ENCODE results near the gene CSRNP2.

Gene CSRNP2

DNA sequence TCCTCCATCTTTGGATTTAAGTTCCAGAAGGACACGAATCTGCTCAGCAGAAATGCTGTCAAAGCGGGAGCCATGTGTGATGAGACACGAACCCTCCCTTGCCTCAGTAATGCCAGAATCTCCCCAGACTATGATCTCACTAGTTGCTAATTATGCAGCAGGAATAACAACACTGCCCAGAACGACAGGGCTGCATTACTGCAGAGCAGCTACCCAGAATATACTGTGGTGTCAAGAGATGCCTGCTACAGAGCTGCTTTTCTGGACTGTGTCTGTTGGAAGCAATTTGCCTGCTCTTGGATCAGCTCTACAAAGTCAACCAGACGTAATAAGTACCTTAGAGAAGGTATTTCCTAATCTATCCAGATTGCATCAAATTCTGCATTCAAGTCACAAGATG, 5.5 kb downstream of the CSRNP2 start:
- Histone ChIP-seq H3K27me3 (ENCODE audit: insufficient read depth, low read depth) (no peaks in the 10 kb centered on the region; the same call in 1 of the 2 replicates), H3K4me2 (no peak overlapping the region), H3K36me3 (ENCODE audit: insufficient read depth) (no peaks in the 10 kb centered on the region), H3K4me3 (IDR thresholded peaks at IDR 0.05; ENCODE audit: insufficient read depth, low read depth, low read length) (no peak overlapping the region), H3K79me2 (ENCODE audit: insufficient read depth, low read depth) (no peaks in the 10 kb centered on the region), H3K27ac (no peak overlapping the region), H3K4me1 (ENCODE audit: low read depth, poor library complexity, severe bottlenecking) (peaks cover 9% of the 10 kb centered on the region), H2AFZ (ENCODE audit: low read depth) (no peak overlapping the region), H3K9ac (no peak overlapping the region), H4K20me1 (ENCODE audit: insufficient read depth) (no peaks in the 10 kb centered on the region)
- TF ChIP-seq, protein P1, sequence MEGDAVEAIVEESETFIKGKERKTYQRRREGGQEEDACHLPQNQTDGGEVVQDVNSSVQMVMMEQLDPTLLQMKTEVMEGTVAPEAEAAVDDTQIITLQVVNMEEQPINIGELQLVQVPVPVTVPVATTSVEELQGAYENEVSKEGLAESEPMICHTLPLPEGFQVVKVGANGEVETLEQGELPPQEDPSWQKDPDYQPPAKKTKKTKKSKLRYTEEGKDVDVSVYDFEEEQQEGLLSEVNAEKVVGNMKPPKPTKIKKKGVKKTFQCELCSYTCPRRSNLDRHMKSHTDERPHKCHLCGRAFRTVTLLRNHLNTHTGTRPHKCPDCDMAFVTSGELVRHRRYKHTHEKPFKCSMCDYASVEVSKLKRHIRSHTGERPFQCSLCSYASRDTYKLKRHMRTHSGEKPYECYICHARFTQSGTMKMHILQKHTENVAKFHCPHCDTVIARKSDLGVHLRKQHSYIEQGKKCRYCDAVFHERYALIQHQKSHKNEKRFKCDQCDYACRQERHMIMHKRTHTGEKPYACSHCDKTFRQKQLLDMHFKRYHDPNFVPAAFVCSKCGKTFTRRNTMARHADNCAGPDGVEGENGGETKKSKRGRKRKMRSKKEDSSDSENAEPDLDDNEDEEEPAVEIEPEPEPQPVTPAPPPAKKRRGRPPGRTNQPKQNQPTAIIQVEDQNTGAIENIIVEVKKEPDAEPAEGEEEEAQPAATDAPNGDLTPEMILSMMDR (conservative IDR thresholded peaks at IDR 0.05; ENCODE audit: low read depth, low read length), result no peak

DNA sequence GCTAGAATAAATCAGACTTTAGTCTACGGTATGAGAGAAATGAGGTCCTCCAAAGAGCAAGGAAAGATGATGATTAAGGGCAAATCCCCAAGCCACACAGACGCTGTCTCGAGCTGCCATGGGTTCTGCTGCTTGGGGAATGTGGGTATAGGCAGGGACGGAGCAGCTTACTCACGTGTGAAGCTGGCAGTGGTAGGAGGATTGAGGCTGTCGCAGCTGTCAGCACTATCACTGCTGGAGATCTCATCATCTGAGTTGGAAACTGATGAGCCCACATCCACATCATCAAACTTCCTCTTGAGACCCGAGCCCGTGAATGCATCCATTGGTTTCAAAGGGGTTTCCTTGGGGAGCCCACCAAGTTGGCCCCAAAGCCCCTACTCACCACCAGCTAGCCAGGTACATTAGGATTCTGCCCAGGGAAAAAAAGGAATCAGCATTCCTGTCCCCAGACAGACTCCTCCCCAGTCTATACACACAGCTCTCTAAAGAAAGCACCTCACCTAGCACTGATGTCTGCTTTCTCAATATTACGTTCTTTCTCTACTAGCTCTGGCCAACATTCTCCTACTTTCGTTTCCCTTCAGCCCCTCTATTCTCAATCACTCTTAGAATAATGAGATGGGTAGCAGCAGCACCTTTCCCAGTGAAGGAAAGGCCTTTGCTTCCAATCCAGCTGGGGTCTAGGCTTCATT, 7.0 kb downstream of the CSRNP2 start:
- no peak overlapping the region for H2AFZ ChIP-seq (ENCODE audit: low read depth)
- no peak overlapping the region for H3K4me2 ChIP-seq
- H4K20me1 ChIP-seq (ENCODE audit: insufficient read depth), result no peaks in the 10 kb centered on the region
- H3K79me2 ChIP-seq (ENCODE audit: insufficient read depth, low read depth), result no peaks in the 10 kb centered on the region
- no peak overlapping the region for H3K9ac ChIP-seq
- TF ChIP-seq, protein P1 (conservative IDR thresholded peaks at IDR 0.05; ENCODE audit: low read depth, low read length), result no peak
- H3K36me3 ChIP-seq (ENCODE audit: insufficient read depth), result no peaks in the 10 kb centered on the region
- no peaks in the 10 kb centered on the region for H3K4me1 ChIP-seq (ENCODE audit: low read depth, poor library complexity, severe bottlenecking)
- no peak overlapping the region for H3K27ac ChIP-seq
- H3K27me3 ChIP-seq (ENCODE audit: insufficient read depth, low read depth), result no peaks in the 10 kb centered on the region
- no peak overlapping the region for H3K4me3 ChIP-seq (IDR thresholded peaks at IDR 0.05; ENCODE audit: insufficient read depth, low read depth, low read length)

DNA sequence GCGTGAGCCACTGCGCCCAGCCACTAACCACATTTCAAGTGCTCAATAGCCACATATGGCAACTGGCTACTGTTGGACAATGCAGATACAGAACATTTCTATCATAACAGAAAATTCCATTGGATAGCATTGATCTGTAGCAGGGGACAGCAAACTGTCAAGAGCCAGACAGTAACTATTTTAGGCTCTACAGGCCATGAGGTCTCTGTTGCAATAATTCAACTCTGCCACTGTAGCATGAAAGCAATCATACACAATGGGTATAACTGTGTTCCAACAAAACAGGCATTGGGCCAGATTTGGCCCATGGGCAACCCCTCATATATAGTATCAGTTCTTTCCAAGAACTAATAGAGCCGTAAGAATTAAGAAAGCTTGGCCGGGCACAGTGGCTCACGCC, 8.0 kb downstream of the CSRNP2 start:
- Histone ChIP-seq H3K79me2 (ENCODE audit: insufficient read depth, low read depth) (no peaks in the 10 kb centered on the region), H3K36me3 (ENCODE audit: insufficient read depth) (no peaks in the 10 kb centered on the region)

DNA sequence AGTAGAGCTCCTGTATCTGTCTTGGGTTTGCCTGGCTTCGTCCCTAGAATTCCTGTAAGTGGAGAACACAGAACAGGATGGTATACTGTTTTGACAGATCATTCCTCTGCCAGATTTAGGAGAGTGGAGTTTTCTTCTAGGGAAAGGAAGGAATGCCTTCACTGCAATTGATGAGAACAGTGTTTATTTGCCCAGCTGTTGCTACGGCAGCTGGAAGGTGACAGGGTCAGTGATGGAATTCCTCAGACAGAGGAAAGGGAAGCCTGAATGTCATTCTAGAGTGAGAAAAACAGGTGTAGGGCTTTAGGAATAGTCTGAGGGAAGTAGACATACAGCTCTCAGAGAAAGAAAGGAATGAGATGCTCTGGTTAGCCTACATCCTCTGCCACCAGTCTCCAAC, 11.7 kb downstream of the CSRNP2 start:
- TF ChIP-seq, protein P1 (conservative IDR thresholded peaks at IDR 0.05; ENCODE audit: low read depth, low read length), result no peak
- Histone ChIP-seq H3K4me2 (no peak overlapping the region), H3K4me1 (ENCODE audit: low read depth, poor library complexity, severe bottlenecking) (peaks cover 13% of the 10 kb centered on the region), H2AFZ (ENCODE audit: low read depth) (no peak overlapping the region), H3K79me2 (ENCODE audit: insufficient read depth, low read depth) (no peaks in the 10 kb centered on the region), H3K27ac (no peak overlapping the region), H3K36me3 (ENCODE audit: insufficient read depth) (no peaks in the 10 kb centered on the region), H3K9ac (no peak overlapping the region), H3K4me3 (IDR thresholded peaks at IDR 0.05; ENCODE audit: insufficient read depth, low read depth, low read length) (no peak overlapping the region), H4K20me1 (ENCODE audit: insufficient read depth) (no peaks in the 10 kb centered on the region), H3K27me3 (ENCODE audit: insufficient read depth, low read depth) (no peaks in the 10 kb centered on the region)

More for the DNA sequence above, 8.0 kb downstream of the CSRNP2 start:
- TF ChIP-seq, protein P1 (conservative IDR thresholded peaks at IDR 0.05; ENCODE audit: low read depth, low read length), result no peak
- Histone ChIP-seq H3K27me3 (ENCODE audit: insufficient read depth, low read depth) (no peaks in the 10 kb centered on the region), H4K20me1 (ENCODE audit: insufficient read depth) (no peaks in the 10 kb centered on the region), H3K9ac (no peak overlapping the region), H3K4me2 (no peak overlapping the region), H3K27ac (no peak overlapping the region), H2AFZ (ENCODE audit: low read depth) (no peak overlapping the region), H3K4me1 (ENCODE audit: low read depth, poor library complexity, severe bottlenecking) (peaks cover 4% of the 10 kb centered on the region), H3K4me3 (IDR thresholded peaks at IDR 0.05; ENCODE audit: insufficient read depth, low read depth, low read length) (no peak overlapping the region)

Measured in KMS-11 (cell line).